ENCODE data around the gene KY. TPM values are rescaled to one million over a fixed set of nuclear protein-coding genes. Genes with fewer than 3 reads are reported as not detected.

Gene KY
- total RNA-seq, 4 donors from 2014 or later = 4.0 to 5.2 TPM; not detected in 2

DNA sequence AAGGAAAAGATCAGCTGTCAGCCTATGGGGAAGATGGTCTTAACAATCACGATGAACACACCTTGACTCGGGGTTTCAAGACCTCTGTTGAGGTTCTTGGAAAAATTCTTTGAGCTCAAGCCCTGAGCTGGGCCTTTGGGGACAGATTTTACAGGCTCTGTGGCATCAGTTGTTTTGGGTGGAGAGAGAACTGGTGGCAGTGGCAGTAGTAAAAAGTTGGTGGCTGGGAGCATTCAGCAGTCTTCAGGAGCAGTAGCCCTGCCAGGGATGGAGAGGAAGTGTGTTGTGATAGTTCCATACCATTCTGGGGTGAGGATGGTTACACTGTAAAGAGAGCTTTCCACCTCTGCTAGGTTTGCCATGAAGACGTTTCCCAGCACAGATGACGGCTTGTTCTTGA lies 4.9 kb upstream of the KY start:
- H3K36me3 ChIP-seq = no peaks in the 10 kb centered on the region
- H3K9me3 ChIP-seq = no peaks in the 10 kb centered on the region
- H3K4me1 ChIP-seq = no peaks in the 10 kb centered on the region
- no peak overlapping the region for H3K27ac ChIP-seq
- H3K27me3 ChIP-seq = no peaks in the 10 kb centered on the region
- DNase-seq = no peak
- H3K4me3 ChIP-seq = no peak overlapping the region
- intact Hi-C loops (cut with DNase I; ENCODE audit: low total_unique reads) = no loop called here
- TF ChIP-seq, protein P1, sequence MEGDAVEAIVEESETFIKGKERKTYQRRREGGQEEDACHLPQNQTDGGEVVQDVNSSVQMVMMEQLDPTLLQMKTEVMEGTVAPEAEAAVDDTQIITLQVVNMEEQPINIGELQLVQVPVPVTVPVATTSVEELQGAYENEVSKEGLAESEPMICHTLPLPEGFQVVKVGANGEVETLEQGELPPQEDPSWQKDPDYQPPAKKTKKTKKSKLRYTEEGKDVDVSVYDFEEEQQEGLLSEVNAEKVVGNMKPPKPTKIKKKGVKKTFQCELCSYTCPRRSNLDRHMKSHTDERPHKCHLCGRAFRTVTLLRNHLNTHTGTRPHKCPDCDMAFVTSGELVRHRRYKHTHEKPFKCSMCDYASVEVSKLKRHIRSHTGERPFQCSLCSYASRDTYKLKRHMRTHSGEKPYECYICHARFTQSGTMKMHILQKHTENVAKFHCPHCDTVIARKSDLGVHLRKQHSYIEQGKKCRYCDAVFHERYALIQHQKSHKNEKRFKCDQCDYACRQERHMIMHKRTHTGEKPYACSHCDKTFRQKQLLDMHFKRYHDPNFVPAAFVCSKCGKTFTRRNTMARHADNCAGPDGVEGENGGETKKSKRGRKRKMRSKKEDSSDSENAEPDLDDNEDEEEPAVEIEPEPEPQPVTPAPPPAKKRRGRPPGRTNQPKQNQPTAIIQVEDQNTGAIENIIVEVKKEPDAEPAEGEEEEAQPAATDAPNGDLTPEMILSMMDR (IDR thresholded peaks at IDR 0.05) = no peak
- TF ChIP-seq POLR2A (IDR thresholded peaks at IDR 0.05) = no peak

DNA sequence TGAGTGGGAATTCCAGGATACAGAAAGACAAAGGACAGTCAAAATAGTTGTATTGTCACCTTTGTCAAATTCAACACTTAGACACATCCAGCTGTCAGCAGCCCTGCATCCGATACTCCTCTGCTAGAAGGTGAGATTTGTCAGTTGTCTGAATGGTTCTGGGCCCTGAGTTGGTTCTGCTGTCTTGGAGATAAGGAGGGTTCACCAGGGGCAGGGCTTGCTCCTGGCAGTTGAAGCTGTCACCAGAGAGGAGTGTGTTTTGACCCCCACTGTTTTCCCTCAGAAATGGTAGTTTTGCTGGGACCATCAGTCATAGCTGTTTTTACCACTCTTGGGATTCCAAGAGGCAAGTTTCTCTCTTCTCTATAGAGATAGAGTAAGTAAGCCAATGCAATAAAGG lies 3.2 kb upstream of the KY start:
- Histone ChIP-seq H3K9me3 (no peaks in the 10 kb centered on the region), H3K27me3 (no peaks in the 10 kb centered on the region), H3K36me3 (no peaks in the 10 kb centered on the region), H3K27ac (no peak overlapping the region), H3K4me1 (no peaks in the 10 kb centered on the region), H3K4me3 (no peak overlapping the region)
- no peak for DNase-seq
- intact Hi-C loops (cut with DNase I; ENCODE audit: low total_unique reads) = no loop called here
- no peak for TF ChIP-seq POLR2A (IDR thresholded peaks at IDR 0.05)
- TF ChIP-seq, protein P1 (IDR thresholded peaks at IDR 0.05) = no peak

DNA sequence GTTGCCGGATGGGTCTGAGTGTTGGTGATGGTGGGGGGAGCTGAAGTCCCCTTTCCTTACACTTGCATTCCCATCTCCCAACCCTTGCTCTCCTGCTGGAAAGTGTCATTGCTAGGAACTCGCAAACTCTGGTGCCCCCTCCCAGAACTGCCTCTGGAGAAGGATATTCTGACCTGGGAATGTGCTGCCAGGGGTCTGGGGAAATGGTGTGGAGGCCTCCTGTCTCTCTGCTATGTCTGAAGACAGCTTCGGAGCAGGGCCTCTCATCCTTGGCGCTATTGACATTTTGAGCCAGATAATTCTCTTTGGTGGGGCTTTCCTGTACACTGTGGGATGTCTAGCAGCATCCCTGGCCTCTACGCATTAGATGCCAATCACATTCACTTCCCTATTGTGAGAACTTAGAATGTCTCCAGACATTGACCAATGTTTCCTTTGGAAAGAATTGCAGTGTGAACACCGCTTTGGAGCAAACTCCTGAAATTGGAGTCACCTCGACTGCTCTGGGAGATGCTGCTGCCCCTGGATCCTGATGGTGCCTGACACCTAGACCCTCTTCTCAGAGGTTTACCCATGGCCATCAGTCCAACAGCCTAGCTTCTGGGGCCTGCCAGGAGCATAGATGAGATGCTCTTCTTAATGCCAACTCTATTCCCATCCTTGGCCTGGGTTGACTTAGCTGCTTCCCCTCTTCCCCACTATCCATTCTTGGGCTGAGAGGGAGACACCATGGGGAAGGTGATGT lies 2.2 kb upstream of the KY start:
- H3K4me1 ChIP-seq = no peaks in the 10 kb centered on the region
- no peaks in the 10 kb centered on the region for H3K9me3 ChIP-seq
- H3K36me3 ChIP-seq = no peaks in the 10 kb centered on the region
- no peak overlapping the region for H3K27ac ChIP-seq
- no peak overlapping the region for H3K4me3 ChIP-seq
- intact Hi-C loops (cut with DNase I; ENCODE audit: low total_unique reads) = no loop called here
- no peak for TF ChIP-seq POLR2A (IDR thresholded peaks at IDR 0.05)
- TF ChIP-seq, protein P1 (IDR thresholded peaks at IDR 0.05) = no peak
- no peak for DNase-seq
- H3K27me3 ChIP-seq = no peaks in the 10 kb centered on the region

DNA sequence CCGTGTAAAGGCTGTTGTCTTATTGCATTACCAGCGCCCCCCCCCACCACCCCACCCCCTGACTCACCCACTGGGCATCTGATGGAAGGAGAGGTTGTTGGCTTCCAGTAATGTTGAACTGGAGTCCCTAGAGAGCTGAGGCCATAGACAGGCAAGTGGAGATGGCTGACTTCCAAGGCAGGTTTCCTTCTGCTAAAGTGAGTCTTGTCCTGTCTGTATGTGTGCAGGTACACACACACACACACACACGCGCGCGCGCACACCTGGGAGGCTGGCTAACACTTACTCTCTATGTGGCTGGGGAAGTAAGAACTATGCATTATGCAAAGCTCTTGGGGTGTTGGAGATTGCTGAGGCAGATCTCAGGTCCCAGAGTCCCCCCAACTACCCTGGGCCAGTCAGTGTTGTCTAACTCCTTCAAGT lies 1.6 kb upstream of the KY start:
- Histone ChIP-seq H3K4me3 (no peak overlapping the region), H3K4me1 (no peaks in the 10 kb centered on the region), H3K36me3 (no peaks in the 10 kb centered on the region), H3K27ac (peak overlapping the region in 1 of 2 donors; percentile 84), H3K9me3 (no peaks in the 10 kb centered on the region), H3K27me3 (no peaks in the 10 kb centered on the region)
- TF ChIP-seq POLR2A (IDR thresholded peaks at IDR 0.05) = no peak
- TF ChIP-seq, protein P1 (IDR thresholded peaks at IDR 0.05) = no peak
- DNase-seq = no peak
- intact Hi-C loops (cut with DNase I; ENCODE audit: low total_unique reads) = no loop called here

DNA sequence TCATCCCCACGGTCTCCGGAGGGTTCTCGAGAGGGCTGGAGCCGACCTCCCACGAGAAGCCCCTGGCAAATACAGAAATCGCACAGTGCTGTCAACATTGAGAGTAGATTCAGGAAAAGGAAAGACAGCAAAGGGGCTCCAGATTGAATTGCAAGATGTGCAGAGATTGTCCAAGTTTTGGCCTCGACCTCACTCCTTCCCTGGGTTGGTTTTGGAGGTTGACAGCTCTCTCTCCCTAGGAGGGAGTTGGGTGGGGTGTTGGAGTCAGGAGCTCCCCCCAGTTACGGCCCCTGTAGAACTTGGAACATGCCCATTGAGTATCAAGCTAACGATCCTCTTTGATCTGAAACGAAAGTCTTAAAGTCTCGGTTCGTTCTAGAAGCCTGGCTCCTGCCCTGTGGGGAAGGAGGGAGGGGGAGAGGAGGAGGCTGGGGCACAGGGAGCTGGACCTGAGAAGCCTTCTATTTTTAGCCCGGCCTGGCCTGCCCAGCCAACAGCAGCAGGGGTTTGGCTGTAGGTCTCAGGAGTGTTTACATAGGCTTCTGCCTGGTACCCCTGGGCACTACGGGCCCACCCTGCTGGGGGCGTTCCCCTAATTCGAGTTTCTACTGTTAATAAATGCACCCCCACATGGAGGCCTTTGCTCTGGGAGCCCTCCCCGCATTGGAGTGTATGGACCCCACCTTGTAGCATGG lies 672 bp upstream of the KY start:
- Histone ChIP-seq H3K4me3 (peak overlapping the region; percentile 33 to 49), H3K4me1 (no peaks in the 10 kb centered on the region), H3K36me3 (no peaks in the 10 kb centered on the region), H3K9me3 (no peaks in the 10 kb centered on the region), H3K27ac (peak overlapping the region; percentile 73 to 84), H3K27me3 (no peaks in the 10 kb centered on the region)
- TF ChIP-seq, protein P1 (IDR thresholded peaks at IDR 0.05) = no peak
- TF ChIP-seq POLR2A (IDR thresholded peaks at IDR 0.05) = no peak
- intact Hi-C loops (cut with DNase I; ENCODE audit: low total_unique reads) = no loop called here
- peak; percentile 49 to 57 for DNase-seq
